GM21825 (cell line): ENCODE results near the gene EDN2.

Source experiments
- ATAC-seq: cut with Tn5 transposase; IDR thresholded peaks from one replicate; pipeline ENCODE4 v1.9.1; 2021; ENCODE audit warnings: mild to moderate bottlenecking, moderate library complexity; ENCODE audit not compliant: unreplicated experiment

Gene EDN2

GRCh38 chr1:41518471-41518870 lies 34.0 kb upstream of the EDN2 start:
- ATAC-seq, result no peak

- ATAC-seq, result no peak
Observed at GRCh38 chr1:41517062-41517438, 32.6 kb upstream of the EDN2 start.

- ATAC-seq, result no peak
Observed at GRCh38 chr1:41516168-41517061, 31.9 kb upstream of the EDN2 start.

- ATAC-seq, result no peak
Observed at GRCh38 chr1:41515778-41516167, 31.3 kb upstream of the EDN2 start.

- no peak for ATAC-seq
Observed at GRCh38 chr1:41515131-41515678, 30.7 kb upstream of the EDN2 start.

GRCh38 chr1:41514381-41514780 lies 29.9 kb upstream of the EDN2 start:
- no peak for ATAC-seq

GRCh38 chr1:41513383-41513735 lies 28.9 kb upstream of the EDN2 start:
- ATAC-seq, result no peak

GRCh38 chr1:41512701-41513382 lies 28.4 kb upstream of the EDN2 start:
- no peak for ATAC-seq

GRCh38 chr1:41511239-41511540 lies 26.7 kb upstream of the EDN2 start:
- no peak for ATAC-seq

- ATAC-seq, result no peak
Observed at GRCh38 chr1:41510531-41511238, 26.2 kb upstream of the EDN2 start.

- ATAC-seq, result no peak
Observed at GRCh38 chr1:41509270-41509671, 24.8 kb upstream of the EDN2 start.

GRCh38 chr1:41508290-41508689 lies 23.8 kb upstream of the EDN2 start:
- ATAC-seq, result no peak

GRCh38 chr1:41507836-41508235 lies 23.4 kb upstream of the EDN2 start:
- ATAC-seq, result no peak

GRCh38 chr1:41507110-41507720 lies 22.7 kb upstream of the EDN2 start:
- no peak for ATAC-seq

GRCh38 chr1:41504114-41505035 lies 19.9 kb upstream of the EDN2 start:
- no peak for ATAC-seq

GRCh38 chr1:41503538-41504113 lies 19.1 kb upstream of the EDN2 start:
- no peak for ATAC-seq

GRCh38 chr1:41502912-41503311 lies 18.4 kb upstream of the EDN2 start:
- ATAC-seq, result no peak

- no peak for ATAC-seq
Observed at GRCh38 chr1:41501581-41501980, 17.1 kb upstream of the EDN2 start.

- no peak for ATAC-seq
Observed at GRCh38 chr1:41500781-41501518, 16.5 kb upstream of the EDN2 start.
